Measurements from ENCODE around the gene BDH1.
"Not testable (repeated sequence)": the region's sequence is repeated elsewhere in the genome, so short reads cannot be mapped to it uniquely, and the experiment has no call there.

BDH1 gene

GRCh38 chr3:197555281-197556261, at the start of gene BDH1:
BDH1 (minus strand) TSS chr3:197555968; CDS start chr3:197546443, 9,525 bp downstream.
- DNase-seq, result peak in 1 of 2 experiments; percentile 39

GRCh38 chr3:197603317-197603933, 47.7 kb upstream of the BDH1 start:
- DNase-seq, result no peak

GRCh38 chr3:197602351-197602750, 46.6 kb upstream of the BDH1 start:
- DNase-seq, result not testable (repeated sequence)

GRCh38 chr3:197601566-197601840, 45.7 kb upstream of the BDH1 start:
- not testable (repeated sequence) for DNase-seq

- DNase-seq, result no peak
Observed at GRCh38 chr3:197600796-197601565, 45.2 kb upstream of the BDH1 start.

- no peak for DNase-seq
Observed at GRCh38 chr3:197599089-197599765, 43.5 kb upstream of the BDH1 start.

- DNase-seq, result no peak
Observed at GRCh38 chr3:197598404-197598980, 42.7 kb upstream of the BDH1 start.

GRCh38 chr3:197597335-197597734, 41.6 kb upstream of the BDH1 start:
- DNase-seq, result no peak

- no peak for DNase-seq
Observed at GRCh38 chr3:197595470-197596185, 39.9 kb upstream of the BDH1 start.

GRCh38 chr3:197593046-197593380, 37.2 kb upstream of the BDH1 start:
- no peak for DNase-seq

GRCh38 chr3:197592361-197593045, 36.7 kb upstream of the BDH1 start:
- no peak for DNase-seq

- no peak for DNase-seq
Observed at GRCh38 chr3:197591816-197592215, 36.0 kb upstream of the BDH1 start.

GRCh38 chr3:197590313-197590962, 34.7 kb upstream of the BDH1 start:
- no peak for DNase-seq

- no peak for DNase-seq
Observed at GRCh38 chr3:197589545-197589944, 33.8 kb upstream of the BDH1 start.

GRCh38 chr3:197586768-197587167, 31.0 kb upstream of the BDH1 start:
- DNase-seq, result not testable (repeated sequence)

GRCh38 chr3:197586181-197586580, 30.4 kb upstream of the BDH1 start:
- no peak for DNase-seq

GRCh38 chr3:197584733-197585132, 29.0 kb upstream of the BDH1 start:
- no peak for DNase-seq

- no peak for DNase-seq
Observed at GRCh38 chr3:197583371-197583770, 27.6 kb upstream of the BDH1 start.

GRCh38 chr3:197580253-197580691, 24.5 kb upstream of the BDH1 start:
- no peak for DNase-seq

- no peak for DNase-seq
Observed at GRCh38 chr3:197578376-197578775, 22.6 kb upstream of the BDH1 start.
